Lung (tissue), 12 donors: ENCODE results near the gene RNF2. TPM values are rescaled to one million over a fixed set of nuclear protein-coding genes. Genes with fewer than 3 reads are reported as not detected.

Experiments used
- ATAC-seq: fragments of 200-7000 bp; cut with Tn5 transposase; one replicate; pipeline ENCODE4 v1.9.1; 2020; ENCODE audit warnings: moderate number of reproducible peaks; ENCODE audit not compliant: insufficient read depth, low FRiP score
- DNase-seq, 3 donors: peaks; one replicate each; pipeline ENCODE4 v3.0.0-alpha.2; 2013 to 2017
- H3K27ac ChIP-seq, 2 donors: one replicate each; pipeline ENCODE4 v1.5.1; 2013; ENCODE audit warnings: mild to moderate bottlenecking in 2 of 2, moderate library complexity in 2 of 2, control low read depth in 1 of 2, inconsistent platforms in 1 of 2, low read depth in 1 of 2, low read length in 1 of 2
- H3K27me3 ChIP-seq, 3 donors: one replicate each; pipeline ENCODE4 v1.5.1; 2013; ENCODE audit warnings: low read length in 2 of 3; ENCODE audit not compliant: control insufficient read depth in 3 of 3, insufficient read depth in 3 of 3
- H3K36me3 ChIP-seq, 4 donors: one replicate each; pipeline ENCODE4 v1.5.1; 2013; ENCODE audit warnings: low read length in 4 of 4, mild to moderate bottlenecking in 1 of 4, moderate library complexity in 1 of 4; ENCODE audit not compliant: control insufficient read depth in 4 of 4, insufficient read depth in 4 of 4
- H3K4me1 ChIP-seq, 5 donors: one replicate each; pipeline ENCODE4 v1.5.1; 2013; ENCODE audit warnings: low read length in 5 of 5, mild to moderate bottlenecking in 2 of 5, moderate library complexity in 1 of 5; ENCODE audit not compliant: control insufficient read depth in 5 of 5, insufficient read depth in 5 of 5
- H3K4me3 ChIP-seq: one replicate; pipeline ENCODE4 v1.5.1; 2013; ENCODE audit warnings: mild to moderate bottlenecking, control low read depth, moderate library complexity
- H3K9ac ChIP-seq, 2 donors: one replicate each; pipeline ENCODE4 v1.5.1; 2013; ENCODE audit warnings: low read length in 2 of 2, control low read depth in 1 of 2; ENCODE audit not compliant: insufficient read depth in 1 of 2
- H3K9me3 ChIP-seq, 4 donors: one replicate each; pipeline ENCODE4 v1.5.1; 2013; ENCODE audit warnings: low read length in 3 of 4, mild to moderate bottlenecking in 1 of 4, moderate library complexity in 1 of 4; ENCODE audit not compliant: control insufficient read depth in 4 of 4, insufficient read depth in 3 of 4
- CTCF ChIP-seq: IDR thresholded peaks from 2 replicates; pipeline ENCODE4 v1.5.1; 2012; ENCODE audit warnings: mild to moderate bottlenecking; ENCODE audit errors: control extremely low read depth, extremely low read depth
- WGBS, 2 donors: extraction: QIAGEN DNeasy Blood & Tissue Kit; methylation state at CpG; one replicate each; pipeline ENCODE4 v1.1.7; 2013; 5-methylcytosine and 5-hydroxymethylcytosine counted together
- polyA plus RNA-seq, 2 donors: library from polyadenylated mRNA; stranded (reverse); fragments of 200-250 nt; gene quantifications; one replicate each; pipeline ENCODE4 v1.2.1, GENCODE V29; 2013
- total RNA-seq, 2 donors: library from RNA; depleted of rRNA in 1 of 2; stranded (reverse); fragments of >200 nt in 1 of 2; gene quantifications; one replicate each; pipeline ENCODE4 v1.2.1, GENCODE V29; 2014 to 2021
- donor health status: control.
- donor health status: control.
- donor health status: Bipolar disorder and iron deficiency.
- donor health status: healthy.
- donor health status: DM: yes; HTN: yes; CAD: no.

RNF2 gene
- total and polyA plus RNA-seq, 4 donors, result 4.7 to 31.5 (median 12.2) TPM

GRCh38 chr1:185083818-185084217 is 38.5 kb downstream of the RNF2 start:
- DNase-seq (no peak), ATAC-seq (no peak)
- Histone ChIP-seq H3K9me3 (peaks cover 0 to 2% (median 0%) of the 10 kb centered on the region in 4 donors), H3K4me3 (no peak overlapping the region), H3K4me1 (peaks cover 0 to 6% (median 0%) of the 10 kb centered on the region in 5 donors), H3K9ac (no peak overlapping the region), H3K27ac (no peak overlapping the region), H3K36me3 (peaks cover 0 to 3% (median 0%) of the 10 kb centered on the region in 4 donors), H3K27me3 (no peaks in the 10 kb centered on the region)
- no peak for TF ChIP-seq CTCF
- 96 to 98% methylated on average over 2 of the region's 2 CpGs for WGBS, 2 donors

- Histone ChIP-seq H3K27me3 (no peaks in the 10 kb centered on the region), H3K9me3 (peaks cover 0 to 2% (median under 1%) of the 10 kb centered on the region in 4 donors), H3K36me3 (peaks cover 2 to 9% (median 4%) of the 10 kb centered on the region in 4 donors), H3K4me1 (peaks cover 0 to 4% (median 0%) of the 10 kb centered on the region in 5 donors), H3K27ac (no peak overlapping the region), H3K4me3 (no peak overlapping the region), H3K9ac (no peak overlapping the region)
- no peak for TF ChIP-seq CTCF
- DNase-seq (no peak), ATAC-seq (no peak)
- 94 to 99% methylated on average over 1 of the region's 1 CpG for WGBS, 2 donors
Observed at GRCh38 chr1:185087101-185087500, 41.7 kb downstream of the RNF2 start.

GRCh38 chr1:185087746-185088145 is 42.4 kb downstream of the RNF2 start:
- Histone ChIP-seq H3K9ac (no peak overlapping the region), H3K27ac (no peak overlapping the region), H3K36me3 (peaks cover 2 to 9% (median 5%) of the 10 kb centered on the region in 4 donors), H3K9me3 (peaks cover 0 to 2% (median under 1%) of the 10 kb centered on the region in 4 donors), H3K4me1 (peaks cover 0 to 4% (median 0%) of the 10 kb centered on the region in 5 donors), H3K27me3 (no peaks in the 10 kb centered on the region), H3K4me3 (no peak overlapping the region)
- TF ChIP-seq CTCF, result no peak
- no peak for DNase-seq
- no peak for ATAC-seq

- 79 to 90% methylated on average over 5 of the region's 5 CpGs for WGBS, 2 donors
- peaks cover 4 to 21% (median 7%) of the 10 kb centered on the region in 4 donors for H3K36me3 ChIP-seq
Observed at GRCh38 chr1:185091480-185091879, 46.1 kb downstream of the RNF2 start.

More at GRCh38 chr1:185091480-185091879, 46.1 kb downstream of the RNF2 start:
- DNase-seq (no peak), ATAC-seq (no peak)
- Histone ChIP-seq H3K9ac (no peak overlapping the region), H3K27ac (no peak overlapping the region), H3K9me3 (peaks cover 0 to 2% (median under 1%) of the 10 kb centered on the region in 4 donors), H3K4me3 (no peak overlapping the region), H3K27me3 (no peaks in the 10 kb centered on the region), H3K4me1 (peaks cover 0 to 3% (median 0%) of the 10 kb centered on the region in 5 donors)
- TF ChIP-seq CTCF, result no peak
